Right renal pelvis (tissue), 4 donors: ENCODE measurements around the gene FAM24B. TPM values are rescaled to one million over a fixed set of nuclear protein-coding genes. Genes with fewer than 3 reads are reported as not detected.
"Not testable (repeated sequence)": the region's sequence is repeated elsewhere in the genome, so short reads cannot be mapped to it uniquely, and the experiment has no call there.

ENCODE experiments used
- DNase-seq, 4 donors: peaks; one replicate each; pipeline ENCODE4 v3.0.0-alpha.2; 2013; ENCODE audit warnings: low read depth in 4 of 4, low spot score in 3 of 4, missing footprints in 1 of 4
- polyA plus RNA-seq, 4 donors: library from polyadenylated mRNA; unstranded; fragments of 120-200 nt; gene quantifications; one replicate each; pipeline ENCODE4 v1.2.1, GENCODE V29; 2013; ENCODE audit not compliant: insufficient read length in 4 of 4

Gene FAM24B
- polyA plus RNA-seq, 4 donors: 4.2 to 5.4 (median 4.9) TPM

- no peak for DNase-seq
Measured at GRCh38 chr10:122861711-122862161, 17.6 kb downstream of the FAM24B start.

GRCh38 chr10:122859527-122859926, 19.9 kb downstream of the FAM24B start:
- no peak for DNase-seq

GRCh38 chr10:122858042-122858441, 21.3 kb downstream of the FAM24B start:
- DNase-seq: not testable (repeated sequence)

GRCh38 chr10:122856902-122857301, 22.5 kb downstream of the FAM24B start:
- no peak for DNase-seq

GRCh38 chr10:122855745-122856144, 23.6 kb downstream of the FAM24B start:
- DNase-seq: no peak

GRCh38 chr10:122854648-122855047, 24.7 kb downstream of the FAM24B start:
- no peak for DNase-seq

GRCh38 chr10:122853665-122854313, 25.6 kb downstream of the FAM24B start:
- no peak for DNase-seq

GRCh38 chr10:122852261-122852660, 27.1 kb downstream of the FAM24B start:
- no peak for DNase-seq

GRCh38 chr10:122850705-122851640, 28.4 kb downstream of the FAM24B start:
- DNase-seq: no peak

GRCh38 chr10:122849900-122850605, 29.3 kb downstream of the FAM24B start:
- DNase-seq: no peak

- DNase-seq: no peak
Measured at GRCh38 chr10:122849090-122849489, 30.3 kb downstream of the FAM24B start.

- no peak for DNase-seq
Measured at GRCh38 chr10:122847782-122848604, 31.4 kb downstream of the FAM24B start.

- DNase-seq: no peak
Measured at GRCh38 chr10:122845783-122846332, 33.5 kb downstream of the FAM24B start, which contains the start of gene CUZD1. TSS of gene CUZD1 (minus strand) at chr10:122845857. CDS start at chr10:122845843, 14 bp downstream.

GRCh38 chr10:122844146-122844545, 35.2 kb downstream of the FAM24B start:
- DNase-seq: no peak

GRCh38 chr10:122841569-122841968, 37.8 kb downstream of the FAM24B start:
- no peak for DNase-seq

- no peak for DNase-seq
Measured at GRCh38 chr10:122839505-122839904, 39.9 kb downstream of the FAM24B start.

GRCh38 chr10:122838880-122839279, 40.5 kb downstream of the FAM24B start:
- no peak for DNase-seq

- DNase-seq: no peak
Measured at GRCh38 chr10:122835908-122836307, 43.5 kb downstream of the FAM24B start.

- DNase-seq: no peak
Measured at GRCh38 chr10:122830965-122831353, 48.4 kb downstream of the FAM24B start.
